ENCODE results near the gene CAPZA2.

Gene CAPZA2

DNA sequence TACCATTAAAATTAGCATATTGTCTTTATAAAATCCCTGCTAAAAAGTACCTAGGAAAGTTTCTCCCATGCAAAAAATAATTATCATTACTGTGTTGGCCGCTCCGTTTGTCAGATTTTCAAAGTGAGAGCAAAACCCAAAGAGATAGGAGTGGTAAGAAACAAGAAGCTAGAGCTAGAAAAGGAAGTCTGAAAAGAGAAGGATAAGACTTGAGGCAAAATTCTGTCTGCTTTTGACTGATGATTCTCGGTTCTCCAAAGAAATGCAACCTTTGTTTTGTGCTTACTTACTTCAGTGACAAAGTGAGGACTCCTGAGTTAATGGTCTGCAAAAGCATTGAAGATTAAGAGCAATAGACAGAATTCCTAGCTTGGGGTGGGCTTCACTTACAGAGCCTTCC, 33.3 kb upstream of the CAPZA2 start:
- peaks cover 0 to 4% (median 0%) of the 10 kb centered on the region in 3 experiments for H3K27me3 ChIP-seq (ENCODE audit: control insufficient read depth in 3 of 3, insufficient read depth in 3 of 3, low read depth in 1 of 3, low read length in 3 of 3)
- no peak overlapping the region for H4K8ac ChIP-seq (ENCODE audit: low read depth, low read length)
- H2AFZ ChIP-seq (ENCODE audit: low read length) = no peak overlapping the region
- no peak for DNase-seq (ENCODE audit: low spot score)
- H2BK5ac ChIP-seq (ENCODE audit: low read length) = no peak overlapping the region
- H2AK5ac ChIP-seq (ENCODE audit: low read depth, low read length) = no peak overlapping the region
- no peak overlapping the region for H4K91ac ChIP-seq (ENCODE audit: low read depth, low read length, poor library complexity)
- H2BK12ac ChIP-seq (ENCODE audit: low read length) = no peak overlapping the region
- no peaks in the 10 kb centered on the region for H3K79me1 ChIP-seq (ENCODE audit: low read depth, low read length)
- no peak overlapping the region for H3K9ac ChIP-seq (ENCODE audit: low read depth, low read length, poor library complexity)
- H3K18ac ChIP-seq (ENCODE audit: low read length) = no peak overlapping the region
- no peaks in the 10 kb centered on the region for H3K36me3 ChIP-seq (replicated peaks in 1 of 2; ENCODE audit: control insufficient read depth in 2 of 2, insufficient read depth in 2 of 2, low read length in 2 of 2)
- no peak overlapping the region for H3K14ac ChIP-seq (ENCODE audit: low read length)
- WGBS, 2 donors (ENCODE audit: extremely low coverage in 2 of 2, insufficient read length in 2 of 2, insufficient replicate concordance in 1 of 2) = no CpG with 5 or more reads among the region's 3 CpGs
- no peak overlapping the region for H3K23ac ChIP-seq (ENCODE audit: low read depth, low read length, poor library complexity)
- no peak overlapping the region for H3K4ac ChIP-seq (ENCODE audit: low read length)
- H3K27ac ChIP-seq (replicated peaks; ENCODE audit: low read length) = no peak overlapping the region
- no peak overlapping the region for H2BK120ac ChIP-seq (ENCODE audit: low read depth, low read length)
- no peak overlapping the region for H2BK15ac ChIP-seq (ENCODE audit: low read length)
- no peaks in the 10 kb centered on the region for H3K4me1 ChIP-seq (ENCODE audit: control insufficient read depth in 2 of 2, insufficient read depth in 1 of 2, low read depth in 1 of 2, low read length in 2 of 2)
- no peak overlapping the region for H3K4me3 ChIP-seq (ENCODE audit: low read length in 2 of 2)
- H3K4me2 ChIP-seq (ENCODE audit: insufficient read depth, low read length, poor library complexity, severe bottlenecking) = no peak overlapping the region
- no peaks in the 10 kb centered on the region for H3K9me3 ChIP-seq (replicated peaks in 1 of 2; ENCODE audit: control insufficient read depth in 2 of 2, insufficient read depth in 1 of 2, low read depth in 1 of 2, low read length in 2 of 2)

DNA sequence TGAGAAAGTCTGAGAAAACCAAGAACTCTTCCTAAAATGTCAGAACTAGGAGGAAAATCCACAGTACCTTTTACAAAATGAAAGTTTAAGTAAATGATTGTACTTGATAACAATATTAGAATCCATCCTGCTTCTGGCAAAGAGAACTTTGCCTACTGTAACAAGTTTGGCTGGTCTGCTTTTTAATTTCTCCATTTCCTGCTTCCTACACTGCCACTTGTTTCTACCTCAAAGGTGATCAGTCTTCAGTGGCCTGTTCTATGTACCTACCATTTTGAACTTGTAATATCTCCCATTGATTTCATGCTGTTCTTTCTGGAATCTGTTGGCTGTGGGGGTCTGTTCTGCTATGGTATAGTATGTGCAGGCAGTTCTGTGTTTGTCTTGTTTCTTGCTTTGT, 32.9 kb upstream of the CAPZA2 start:
- no peak overlapping the region for H3K9ac ChIP-seq (ENCODE audit: low read depth, low read length, poor library complexity)
- H3K4me1 ChIP-seq (ENCODE audit: control insufficient read depth in 2 of 2, insufficient read depth in 1 of 2, low read depth in 1 of 2, low read length in 2 of 2) = no peaks in the 10 kb centered on the region
- H3K27me3 ChIP-seq (ENCODE audit: control insufficient read depth in 3 of 3, insufficient read depth in 3 of 3, low read depth in 1 of 3, low read length in 3 of 3) = peaks cover 0 to 4% (median 0%) of the 10 kb centered on the region in 3 experiments
- no peak overlapping the region for H2BK5ac ChIP-seq (ENCODE audit: low read length)
- H3K36me3 ChIP-seq (replicated peaks in 1 of 2; ENCODE audit: control insufficient read depth in 2 of 2, insufficient read depth in 2 of 2, low read length in 2 of 2) = no peaks in the 10 kb centered on the region
- H3K23ac ChIP-seq (ENCODE audit: low read depth, low read length, poor library complexity) = no peak overlapping the region
- H2AK5ac ChIP-seq (ENCODE audit: low read depth, low read length) = no peak overlapping the region
- H4K91ac ChIP-seq (ENCODE audit: low read depth, low read length, poor library complexity) = no peak overlapping the region
- no peak overlapping the region for H3K4me2 ChIP-seq (ENCODE audit: insufficient read depth, low read length, poor library complexity, severe bottlenecking)
- no peak for DNase-seq (ENCODE audit: low spot score)
- no peaks in the 10 kb centered on the region for H3K9me3 ChIP-seq (replicated peaks in 1 of 2; ENCODE audit: control insufficient read depth in 2 of 2, insufficient read depth in 1 of 2, low read depth in 1 of 2, low read length in 2 of 2)
- no peak overlapping the region for H2BK120ac ChIP-seq (ENCODE audit: low read depth, low read length)
- H3K4ac ChIP-seq (ENCODE audit: low read length) = no peak overlapping the region
- H2AFZ ChIP-seq (ENCODE audit: low read length) = no peak overlapping the region
- H3K4me3 ChIP-seq (ENCODE audit: low read length in 2 of 2) = no peak overlapping the region
- H2BK15ac ChIP-seq (ENCODE audit: low read length) = no peak overlapping the region
- no peak overlapping the region for H3K27ac ChIP-seq (replicated peaks; ENCODE audit: low read length)
- no peaks in the 10 kb centered on the region for H3K79me1 ChIP-seq (ENCODE audit: low read depth, low read length)
- H3K14ac ChIP-seq (ENCODE audit: low read length) = no peak overlapping the region
- no peak overlapping the region for H3K18ac ChIP-seq (ENCODE audit: low read length)
- H2BK12ac ChIP-seq (ENCODE audit: low read length) = no peak overlapping the region
- H4K8ac ChIP-seq (ENCODE audit: low read depth, low read length) = no peak overlapping the region

DNA sequence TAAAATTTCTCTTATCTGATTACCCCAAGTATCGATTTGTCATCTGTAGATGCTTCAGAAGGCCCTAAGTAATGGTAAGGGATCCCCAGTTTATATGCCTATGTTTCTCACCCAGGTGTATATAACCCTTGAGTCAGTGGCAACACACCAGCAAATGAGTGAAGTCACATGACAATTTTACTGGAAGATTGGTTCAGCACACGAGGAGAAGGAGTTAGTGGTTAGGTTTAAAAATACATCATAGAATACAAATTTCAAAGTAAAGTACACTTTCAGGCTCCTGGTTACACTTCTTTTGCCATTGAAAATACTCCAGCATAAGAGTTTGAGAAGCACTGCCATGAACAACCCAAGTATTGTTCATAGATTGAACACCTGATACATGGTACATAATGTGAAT, 29.7 kb upstream of the CAPZA2 start:
- no peak overlapping the region for H3K23ac ChIP-seq (ENCODE audit: low read depth, low read length, poor library complexity)
- H3K36me3 ChIP-seq (replicated peaks in 1 of 2; ENCODE audit: control insufficient read depth in 2 of 2, insufficient read depth in 2 of 2, low read length in 2 of 2) = no peaks in the 10 kb centered on the region
- H3K9ac ChIP-seq (ENCODE audit: low read depth, low read length, poor library complexity) = no peak overlapping the region
- no peak overlapping the region for H2BK5ac ChIP-seq (ENCODE audit: low read length)
- WGBS, 2 donors (ENCODE audit: extremely low coverage in 2 of 2, insufficient read length in 2 of 2, insufficient replicate concordance in 1 of 2) = no CpG with 5 or more reads among the region's 2 CpGs
- H3K79me1 ChIP-seq (ENCODE audit: low read depth, low read length) = no peaks in the 10 kb centered on the region
- H2BK12ac ChIP-seq (ENCODE audit: low read length) = no peak overlapping the region
- H3K9me3 ChIP-seq (replicated peaks in 1 of 2; ENCODE audit: control insufficient read depth in 2 of 2, insufficient read depth in 1 of 2, low read depth in 1 of 2, low read length in 2 of 2) = no peaks in the 10 kb centered on the region
- H3K27ac ChIP-seq (replicated peaks; ENCODE audit: low read length) = no peak overlapping the region
- DNase-seq (ENCODE audit: low spot score) = no peak
- no peak overlapping the region for H2BK15ac ChIP-seq (ENCODE audit: low read length)
- H3K4ac ChIP-seq (ENCODE audit: low read length) = no peak overlapping the region
- H2AK5ac ChIP-seq (ENCODE audit: low read depth, low read length) = no peak overlapping the region
- H3K18ac ChIP-seq (ENCODE audit: low read length) = no peak overlapping the region
- no peaks in the 10 kb centered on the region for H3K4me1 ChIP-seq (ENCODE audit: control insufficient read depth in 2 of 2, insufficient read depth in 1 of 2, low read depth in 1 of 2, low read length in 2 of 2)
- no peak overlapping the region for H4K91ac ChIP-seq (ENCODE audit: low read depth, low read length, poor library complexity)
- H3K4me3 ChIP-seq (ENCODE audit: low read length in 2 of 2) = no peak overlapping the region
- H4K8ac ChIP-seq (ENCODE audit: low read depth, low read length) = no peak overlapping the region
- H3K4me2 ChIP-seq (ENCODE audit: insufficient read depth, low read length, poor library complexity, severe bottlenecking) = no peak overlapping the region
- no peaks in the 10 kb centered on the region for H3K27me3 ChIP-seq (ENCODE audit: control insufficient read depth in 3 of 3, insufficient read depth in 3 of 3, low read depth in 1 of 3, low read length in 3 of 3)
- no peak overlapping the region for H3K14ac ChIP-seq (ENCODE audit: low read length)
- H2AFZ ChIP-seq (ENCODE audit: low read length) = no peak overlapping the region
- H2BK120ac ChIP-seq (ENCODE audit: low read depth, low read length) = no peak overlapping the region

DNA sequence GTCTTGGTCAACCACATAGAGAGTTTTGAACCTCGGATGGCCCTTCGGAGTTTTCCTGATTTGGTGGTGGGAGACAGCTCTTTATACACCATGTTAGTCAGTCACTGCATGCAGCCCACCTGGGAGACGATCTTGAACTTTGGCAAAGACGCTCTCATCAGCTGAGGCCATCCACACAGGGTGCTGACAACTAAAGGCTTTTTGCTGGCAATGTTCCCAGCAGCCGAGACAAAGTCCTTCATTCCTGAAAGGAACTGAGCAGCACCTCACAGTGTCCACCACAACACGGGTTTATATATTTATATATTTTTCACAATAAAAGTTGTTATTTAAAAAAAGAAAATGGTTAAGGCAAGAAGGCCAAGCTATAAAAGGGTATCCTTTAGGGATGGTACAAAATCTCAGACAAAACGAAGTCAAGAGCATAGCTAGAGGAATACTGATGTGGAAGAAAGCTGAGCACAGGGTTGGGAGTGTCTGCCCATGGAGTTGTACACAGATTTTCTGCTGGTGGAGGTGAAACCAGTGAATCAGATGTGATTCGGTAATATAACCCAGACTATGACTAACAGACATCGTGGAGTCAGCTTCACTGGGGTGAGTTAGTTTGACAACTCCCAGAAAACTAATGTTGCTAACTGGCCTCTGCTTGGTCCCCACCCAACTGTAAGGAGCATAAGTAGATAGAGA, 27.4 kb upstream of the CAPZA2 start:
- Histone ChIP-seq H3K4ac (ENCODE audit: low read length) (no peak overlapping the region), H2BK5ac (ENCODE audit: low read length) (no peak overlapping the region), H3K4me1 (ENCODE audit: control insufficient read depth in 2 of 2, insufficient read depth in 1 of 2, low read depth in 1 of 2, low read length in 2 of 2) (no peaks in the 10 kb centered on the region), H4K8ac (ENCODE audit: low read depth, low read length) (no peak overlapping the region), H3K14ac (ENCODE audit: low read length) (no peak overlapping the region), H3K4me2 (ENCODE audit: insufficient read depth, low read length, poor library complexity, severe bottlenecking) (no peak overlapping the region), H3K27ac (replicated peaks; ENCODE audit: low read length) (no peak overlapping the region), H2AK5ac (ENCODE audit: low read depth, low read length) (no peak overlapping the region), H2BK120ac (ENCODE audit: low read depth, low read length) (no peak overlapping the region), H2BK12ac (ENCODE audit: low read length) (no peak overlapping the region), H3K4me3 (ENCODE audit: low read length in 2 of 2) (no peak overlapping the region), H3K9ac (ENCODE audit: low read depth, low read length, poor library complexity) (no peak overlapping the region), H2AFZ (ENCODE audit: low read length) (no peak overlapping the region), H3K9me3 (replicated peaks in 1 of 2; ENCODE audit: control insufficient read depth in 2 of 2, insufficient read depth in 1 of 2, low read depth in 1 of 2, low read length in 2 of 2) (no peaks in the 10 kb centered on the region), H3K79me1 (ENCODE audit: low read depth, low read length) (no peaks in the 10 kb centered on the region), H3K36me3 (replicated peaks in 1 of 2; ENCODE audit: control insufficient read depth in 2 of 2, insufficient read depth in 2 of 2, low read length in 2 of 2) (no peaks in the 10 kb centered on the region), H4K91ac (ENCODE audit: low read depth, low read length, poor library complexity) (no peak overlapping the region), H2BK15ac (ENCODE audit: low read length) (no peak overlapping the region), H3K23ac (ENCODE audit: low read depth, low read length, poor library complexity) (no peak overlapping the region), H3K27me3 (ENCODE audit: control insufficient read depth in 3 of 3, insufficient read depth in 3 of 3, low read depth in 1 of 3, low read length in 3 of 3) (peaks cover 0 to 5% (median 0%) of the 10 kb centered on the region in 3 experiments), H3K18ac (ENCODE audit: low read length) (no peak overlapping the region)
- DNase-seq (ENCODE audit: low spot score) = no peak
- no CpG with 5 or more reads among the region's 9 CpGs for WGBS, 2 donors (ENCODE audit: extremely low coverage in 2 of 2, insufficient read length in 2 of 2, insufficient replicate concordance in 1 of 2)
